NCI-H2107 treated with DMSO at 0.1 percent for 48 hours (cell line): ENCODE measurements around the gene ENO3.

Experiments used
- DNase-seq: peaks from one replicate; lab custom pipeline; 2025; ENCODE audit not compliant: unreplicated experiment; lab: John Stamatoyannopoulos, UW

Gene ENO3

GRCh38 chr17:4972752-4973151 lies 21.8 kb downstream of the ENO3 start:
- DNase-seq = no peak

- no peak for DNase-seq
Measured at GRCh38 chr17:4973256-4974114, 22.6 kb downstream of the ENO3 start.

GRCh38 chr17:4974115-4974670 lies 23.3 kb downstream of the ENO3 start:
- DNase-seq = no peak

- no peak for DNase-seq
Measured at GRCh38 chr17:4978726-4979125, 27.8 kb downstream of the ENO3 start.

GRCh38 chr17:4980644-4981216 lies 29.8 kb downstream of the ENO3 start:
- no peak for DNase-seq

GRCh38 chr17:4982305-4982704 lies 31.4 kb downstream of the ENO3 start:
- DNase-seq = no peak

GRCh38 chr17:4986403-4986802 lies 35.5 kb downstream of the ENO3 start:
- no peak for DNase-seq

GRCh38 chr17:4986951-4987766 lies 36.2 kb downstream of the ENO3 start, which contains the start of gene CAMTA2:
Gene CAMTA2, minus strand, starts transcription at chr17:4987675. Its CDS starts 1,453 bp downstream, at chr17:4986222.
- DNase-seq = peak; percentile 41

GRCh38 chr17:4987767-4988567 lies 37.0 kb downstream of the ENO3 start:
- DNase-seq = peak; percentile 16

GRCh38 chr17:4994081-4994595 lies 43.2 kb downstream of the ENO3 start:
- no peak for DNase-seq

- peak; percentile 27 for DNase-seq
Measured at GRCh38 chr17:4997302-4998026, 46.5 kb downstream of the ENO3 start, which contains the start of the genes INCA1 and KIF1C. Gene INCA1, minus strand, starts transcription at chr17:4997522. Its CDS starts 3,085 bp downstream, at chr17:4994437. Gene KIF1C, plus strand, starts transcription at chr17:4997950. Its CDS starts 2,297 bp downstream, at chr17:5000247.

- DNase-seq = no peak
Measured at GRCh38 chr17:4998027-4998731, 47.3 kb downstream of the ENO3 start.

- DNase-seq = no peak
Measured at GRCh38 chr17:4998732-4999429, 48.0 kb downstream of the ENO3 start.

- DNase-seq = no peak
Measured at GRCh38 chr17:4999430-5000093, 48.6 kb downstream of the ENO3 start.

GRCh38 chr17:5000237-5000639 lies 49.3 kb downstream of the ENO3 start:
- DNase-seq = no peak

- DNase-seq = no peak
Measured at GRCh38 chr17:5002121-5002788, 51.3 kb downstream of the ENO3 start.
